Tibial nerve (tissue), 4 donors: ENCODE data around the gene SPACA4. TPM values are rescaled to one million over a fixed set of nuclear protein-coding genes. Genes with fewer than 3 reads are reported as not detected.

Experiments used
- DNase-seq, 2 donors: peaks; one replicate each; pipeline ENCODE4 v3.0.0-alpha.2; 2019; ENCODE audit warnings: low spot score in 2 of 2
- H3K27ac ChIP-seq, 4 donors: fragments of 200-600 bp; sonication (generic) in 3 of 4; one replicate each; pipeline ENCODE4 v1.5.1; 2017 to 2019; ENCODE audit warnings: mild to moderate bottlenecking in 1 of 4
- H3K27me3 ChIP-seq, 2 donors: fragments of 200-600 bp; sonication (generic) in 1 of 2; one replicate each; pipeline versions ENCODE4 v1.5.1 to v1.6.0; 2017 to 2019
- H3K36me3 ChIP-seq, 3 donors: fragments of 200-600 bp; sonication (generic); one replicate each; pipeline ENCODE4 v1.5.1; 2018 to 2019
- H3K4me1 ChIP-seq, 4 donors: fragments of 200-600 bp; sonication (generic) in 3 of 4; one replicate each; pipeline ENCODE4 v1.5.1; 2017 to 2019
- H3K4me3 ChIP-seq, 4 donors: fragments of 200-600 bp; sonication (generic) in 3 of 4; one replicate each; pipeline ENCODE4 v1.5.1; 2017 to 2019; ENCODE audit warnings: mild to moderate bottlenecking in 1 of 4, moderate library complexity in 1 of 4
- H3K9me3 ChIP-seq, 4 donors: fragments of 200-600 bp; sonication (generic) in 3 of 4; one replicate each; pipeline ENCODE4 v1.5.1; 2017 to 2019
- EP300 ChIP-seq, 2 donors: sonication (generic); formaldehyde crosslinking; IDR thresholded peaks; one replicate each; pipeline ENCODE4 v1.6.1; 2017; ENCODE audit warnings: antibody characterized with exemption in 2 of 2, mild to moderate bottlenecking in 1 of 2
- POLR2A ChIP-seq, 2 donors: fragments of 450-650 bp; IDR thresholded peaks; one replicate each; pipeline ENCODE4 v1.6.1; 2017; ENCODE audit warnings: antibody characterized with exemption in 2 of 2, mild to moderate bottlenecking in 2 of 2, moderate library complexity in 2 of 2
- WGBS, 2 donors: methylation state at CpG; one replicate each; pipeline ENCODE4 v1.1.5; 2018; 5-methylcytosine and 5-hydroxymethylcytosine counted together
- total RNA-seq, 4 donors: library from RNA; depleted of rRNA; stranded (reverse); fragments of >200 nt; gene quantifications; one replicate each; pipeline ENCODE4 v1.1.0, GENCODE V29; 2016
- TF ChIP-seq, protein P1 (sequence below), 5 experiments: fragments of 200-600 bp in 3 of 5; fragments of 450-650 bp in 2 of 5; sonication (generic) in 3 of 5; IDR thresholded peaks; one replicate each; pipeline ENCODE4 v1.5.1; 2016 to 2019; ENCODE audit warnings: antibody characterized with exemption in 5 of 5, mild to moderate bottlenecking in 3 of 5, moderate library complexity in 2 of 5

Gene SPACA4
- total RNA-seq, 4 donors from 2014 or later, result not detected

DNA sequence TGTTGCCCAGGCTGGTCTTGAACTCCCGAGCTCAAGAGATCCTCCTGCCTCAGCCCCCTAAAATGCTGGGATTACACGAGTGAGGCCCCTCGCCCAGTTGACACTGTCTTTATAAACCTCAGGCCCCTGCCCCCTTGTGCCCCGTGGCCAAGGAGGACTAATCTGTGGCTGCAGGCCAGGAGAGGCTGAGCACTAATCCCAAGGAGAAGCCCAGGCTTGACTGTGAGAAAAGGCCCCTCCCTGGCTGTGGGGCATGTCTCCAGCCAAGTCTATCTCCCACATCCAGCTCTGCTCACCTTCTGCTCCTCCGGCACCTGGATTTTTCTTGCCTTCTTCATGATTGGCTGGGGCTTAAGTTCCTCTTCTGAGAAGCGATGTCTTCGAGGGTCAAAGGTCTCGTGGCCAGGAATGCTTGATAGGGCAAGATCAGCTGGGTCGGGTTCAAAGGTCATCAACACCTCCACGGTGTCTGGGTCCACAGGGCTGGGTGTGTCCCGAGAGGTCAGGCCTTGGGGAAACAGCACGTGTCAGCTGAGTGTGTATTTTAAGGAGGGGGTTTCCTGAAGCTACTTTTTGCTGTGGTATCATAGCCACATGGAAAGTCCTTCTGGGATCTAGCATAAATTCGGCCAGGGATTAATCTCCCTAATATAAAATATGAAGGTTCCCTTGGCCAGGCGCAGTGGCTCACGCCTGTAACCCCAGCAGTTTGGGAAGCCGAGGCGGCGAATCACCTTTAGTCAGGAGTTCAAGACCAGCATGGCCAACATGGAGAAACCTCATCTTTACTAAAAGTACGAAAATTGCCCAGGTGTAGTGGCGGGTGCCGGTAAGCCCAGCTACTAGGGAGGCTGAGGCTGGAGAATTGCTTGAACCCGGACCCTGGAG, 26.9 kb downstream of the SPACA4 start:
- H3K4me1 ChIP-seq, result peaks cover 0 to 84% (median 46%) of the 10 kb centered on the region in 4 donors
- DNase-seq, result no peak
- TF ChIP-seq POLR2A (IDR thresholded peaks at IDR 0.05) (no peak), EP300 (IDR thresholded peaks at IDR 0.05) (no peak)
- TF ChIP-seq, protein P1, sequence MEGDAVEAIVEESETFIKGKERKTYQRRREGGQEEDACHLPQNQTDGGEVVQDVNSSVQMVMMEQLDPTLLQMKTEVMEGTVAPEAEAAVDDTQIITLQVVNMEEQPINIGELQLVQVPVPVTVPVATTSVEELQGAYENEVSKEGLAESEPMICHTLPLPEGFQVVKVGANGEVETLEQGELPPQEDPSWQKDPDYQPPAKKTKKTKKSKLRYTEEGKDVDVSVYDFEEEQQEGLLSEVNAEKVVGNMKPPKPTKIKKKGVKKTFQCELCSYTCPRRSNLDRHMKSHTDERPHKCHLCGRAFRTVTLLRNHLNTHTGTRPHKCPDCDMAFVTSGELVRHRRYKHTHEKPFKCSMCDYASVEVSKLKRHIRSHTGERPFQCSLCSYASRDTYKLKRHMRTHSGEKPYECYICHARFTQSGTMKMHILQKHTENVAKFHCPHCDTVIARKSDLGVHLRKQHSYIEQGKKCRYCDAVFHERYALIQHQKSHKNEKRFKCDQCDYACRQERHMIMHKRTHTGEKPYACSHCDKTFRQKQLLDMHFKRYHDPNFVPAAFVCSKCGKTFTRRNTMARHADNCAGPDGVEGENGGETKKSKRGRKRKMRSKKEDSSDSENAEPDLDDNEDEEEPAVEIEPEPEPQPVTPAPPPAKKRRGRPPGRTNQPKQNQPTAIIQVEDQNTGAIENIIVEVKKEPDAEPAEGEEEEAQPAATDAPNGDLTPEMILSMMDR (IDR thresholded peaks at IDR 0.05), result no peak
- peak overlapping the region in 1 of 4 donors; percentile 30 for H3K4me3 ChIP-seq
- H3K27ac ChIP-seq, result peak overlapping the region; percentile 94 to 99 (median 99)
- no peaks in the 10 kb centered on the region for H3K27me3 ChIP-seq
- H3K9me3 ChIP-seq, result no peaks in the 10 kb centered on the region
- 67 to 69% methylated on average over 22 of the region's 22 CpGs for WGBS, 2 donors
- peaks cover 0 to 42% (median 0%) of the 10 kb centered on the region in 3 donors for H3K36me3 ChIP-seq

DNA sequence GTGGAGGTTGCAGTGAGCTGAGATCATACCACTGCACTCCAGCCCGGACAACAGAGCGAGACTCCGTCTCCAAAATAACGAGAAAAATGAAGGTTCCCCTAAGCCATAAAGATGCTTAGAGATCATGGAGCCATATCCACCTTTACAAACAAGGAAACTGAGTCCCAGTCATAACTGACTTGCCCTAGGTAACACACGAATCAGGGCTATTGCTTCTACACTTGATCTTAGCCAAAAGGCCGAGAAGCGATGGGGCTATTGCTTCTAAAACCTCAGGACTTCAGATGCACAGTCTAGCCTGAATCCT, 27.4 kb downstream of the SPACA4 start:
- no peaks in the 10 kb centered on the region for H3K27me3 ChIP-seq
- no peaks in the 10 kb centered on the region for H3K9me3 ChIP-seq
- WGBS, 2 donors, result 39% methylated on average over 7 of the region's 7 CpGs
- TF ChIP-seq POLR2A (IDR thresholded peaks at IDR 0.05), result no peak
- TF ChIP-seq, protein P1 (IDR thresholded peaks at IDR 0.05), result no peak
- no peak for TF ChIP-seq EP300 (IDR thresholded peaks at IDR 0.05)
- peaks cover 0 to 84% (median 51%) of the 10 kb centered on the region in 4 donors for H3K4me1 ChIP-seq
- peak overlapping the region; percentile 94 to 99 (median 99) for H3K27ac ChIP-seq
- peak overlapping the region in 2 of 4 donors; percentile 30 to 85 for H3K4me3 ChIP-seq
- peaks cover 0 to 36% (median 0%) of the 10 kb centered on the region in 3 donors for H3K36me3 ChIP-seq
- DNase-seq, result no peak

DNA sequence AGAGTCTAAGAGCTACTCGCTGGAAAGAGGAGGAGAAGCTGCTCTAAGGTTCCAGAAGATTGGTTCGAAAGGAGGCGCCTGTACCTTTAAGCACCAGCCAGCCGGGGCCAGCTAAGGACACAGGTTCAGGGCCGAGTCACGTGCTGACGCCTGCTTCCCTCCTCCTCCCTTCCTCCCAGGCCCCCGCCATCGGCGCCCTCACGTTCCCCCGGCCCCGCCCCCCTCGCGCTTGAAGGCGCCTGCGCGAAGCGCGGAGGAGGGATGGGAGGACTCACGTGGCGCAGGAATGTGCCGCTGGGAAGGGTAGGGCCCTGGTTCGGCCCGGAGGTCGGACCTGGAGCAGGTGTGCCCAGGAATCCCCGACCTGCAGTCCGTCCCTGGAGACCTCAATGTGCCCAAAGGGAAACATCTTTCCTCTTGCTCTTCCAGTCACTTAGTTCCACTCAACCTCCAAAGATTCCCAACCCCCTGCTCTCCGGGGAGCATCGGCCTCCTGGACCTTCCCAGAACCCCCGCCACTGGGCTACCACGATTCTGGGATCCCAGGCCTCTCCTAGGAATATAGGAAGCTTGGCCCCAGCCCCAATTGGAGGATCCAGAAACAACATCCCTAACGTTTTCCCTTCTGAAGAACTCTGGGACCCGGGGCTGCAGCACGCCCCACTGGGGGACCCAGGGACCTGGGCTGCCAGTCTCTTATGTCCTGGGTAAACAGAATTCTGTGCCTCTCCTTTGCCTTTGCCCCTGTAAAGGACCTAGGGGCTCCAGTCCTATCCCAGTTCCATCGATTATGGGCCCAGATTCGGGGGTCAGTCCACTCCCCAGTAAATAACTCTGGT, 28.1 kb downstream of the SPACA4 start:
- Histone ChIP-seq H3K27me3 (no peaks in the 10 kb centered on the region), H3K4me3 (peak overlapping the region; percentile 18 to 85 (median 60)), H3K9me3 (no peaks in the 10 kb centered on the region), H3K27ac (peak overlapping the region; percentile 94 to 99 (median 99)), H3K36me3 (peaks cover 0 to 29% (median 0%) of the 10 kb centered on the region in 3 donors), H3K4me1 (peaks cover 0 to 81% (median 52%) of the 10 kb centered on the region in 4 donors)
- 3 to 6% methylated on average over 28 to 37 of the region's 37 CpGs for WGBS, 2 donors
- peak; percentile 97 to 98 for DNase-seq
- TF ChIP-seq POLR2A (IDR thresholded peaks at IDR 0.05) (peak; percentile 28 to 78), EP300 (IDR thresholded peaks at IDR 0.05) (peak; percentile 96 to 98)
- TF ChIP-seq, protein P1 (IDR thresholded peaks at IDR 0.05), result peak in 1 of 5 experiments; percentile 39

DNA sequence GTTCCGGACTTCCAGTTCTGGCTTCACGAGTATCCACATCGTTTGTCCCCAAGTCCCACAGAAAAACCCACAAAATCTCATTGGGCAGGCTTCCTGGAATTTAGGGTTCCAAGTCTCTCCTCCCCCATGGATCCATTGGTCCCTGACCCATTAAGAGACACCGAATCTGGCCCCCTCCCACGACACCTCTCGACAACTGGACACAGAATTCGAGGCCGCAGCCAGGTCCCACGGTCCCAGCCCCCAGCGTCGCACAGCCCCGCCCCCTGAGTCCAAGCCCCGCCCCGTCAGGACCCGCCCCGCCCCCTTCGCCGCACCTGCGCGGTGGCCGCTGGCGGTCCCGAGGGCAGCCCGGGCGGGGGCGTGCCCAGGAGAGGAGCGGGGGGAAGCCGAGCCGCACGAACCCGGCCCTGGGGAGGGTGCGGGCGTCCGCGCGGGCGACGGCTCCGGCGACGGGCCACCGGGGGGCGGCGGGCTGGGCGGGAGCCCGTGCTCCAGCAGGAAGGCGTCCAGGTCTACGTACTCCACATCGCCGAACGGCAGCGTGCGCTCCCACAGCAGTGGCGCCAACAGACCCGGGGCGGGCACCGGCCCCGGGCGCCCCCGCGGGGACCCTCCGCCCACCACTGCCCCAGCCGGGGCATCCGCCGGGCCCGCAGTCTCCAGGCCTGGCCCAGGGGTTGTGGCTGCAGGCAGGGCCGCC, 28.9 kb downstream of the SPACA4 start:
- H3K4me3 ChIP-seq, result peak overlapping the region; percentile 32 to 85 (median 60)
- H3K27me3 ChIP-seq, result no peaks in the 10 kb centered on the region
- peak; percentile 70 to 76 for DNase-seq
- TF ChIP-seq POLR2A (IDR thresholded peaks at IDR 0.05) (peak in 1 of 2 donors; percentile 85), EP300 (IDR thresholded peaks at IDR 0.05) (peak in 1 of 2 donors; percentile 68)
- TF ChIP-seq, protein P1 (IDR thresholded peaks at IDR 0.05), result no peak
- WGBS, 2 donors, result 1 to 2% methylated on average over 28 to 48 of the region's 67 CpGs
- H3K27ac ChIP-seq, result peak overlapping the region; percentile 94 to 99 (median 99)
- peaks cover 0 to 22% (median 0%) of the 10 kb centered on the region in 3 donors for H3K36me3 ChIP-seq
- H3K9me3 ChIP-seq, result no peaks in the 10 kb centered on the region
- peaks cover 0 to 73% (median 47%) of the 10 kb centered on the region in 4 donors for H3K4me1 ChIP-seq
